ENCODE data around the gene DUSP9.

The DUSP9 gene

GRCh38 chrX:153637121-153638040 is 9.6 kb upstream of the DUSP9 start:
- no peak for DNase-seq

DNA sequence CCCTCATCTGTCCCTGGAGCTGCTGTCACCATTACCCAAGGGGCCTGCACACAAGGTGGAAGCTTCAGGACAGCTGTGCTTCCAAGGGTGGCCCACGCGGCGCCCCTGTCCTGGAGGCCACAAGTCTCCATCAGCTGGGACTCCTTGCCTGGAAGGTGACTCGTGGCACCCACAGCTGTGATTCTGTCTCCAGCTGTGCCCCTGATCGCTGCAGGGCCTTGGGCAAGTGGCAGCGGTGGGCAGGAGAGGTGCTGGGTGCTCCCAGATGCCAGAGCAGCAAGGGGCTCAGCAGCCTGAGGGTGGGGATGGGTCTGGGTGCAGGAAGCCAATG is 9.0 kb upstream of the DUSP9 start:
- DNase-seq, result no peak

- DNase-seq, result no peak
Measured at GRCh38 chrX:153638436-153639176, 8.4 kb upstream of the DUSP9 start.

GRCh38 chrX:153639177-153640044 is 7.6 kb upstream of the DUSP9 start:
- no peak for DNase-seq

DNA sequence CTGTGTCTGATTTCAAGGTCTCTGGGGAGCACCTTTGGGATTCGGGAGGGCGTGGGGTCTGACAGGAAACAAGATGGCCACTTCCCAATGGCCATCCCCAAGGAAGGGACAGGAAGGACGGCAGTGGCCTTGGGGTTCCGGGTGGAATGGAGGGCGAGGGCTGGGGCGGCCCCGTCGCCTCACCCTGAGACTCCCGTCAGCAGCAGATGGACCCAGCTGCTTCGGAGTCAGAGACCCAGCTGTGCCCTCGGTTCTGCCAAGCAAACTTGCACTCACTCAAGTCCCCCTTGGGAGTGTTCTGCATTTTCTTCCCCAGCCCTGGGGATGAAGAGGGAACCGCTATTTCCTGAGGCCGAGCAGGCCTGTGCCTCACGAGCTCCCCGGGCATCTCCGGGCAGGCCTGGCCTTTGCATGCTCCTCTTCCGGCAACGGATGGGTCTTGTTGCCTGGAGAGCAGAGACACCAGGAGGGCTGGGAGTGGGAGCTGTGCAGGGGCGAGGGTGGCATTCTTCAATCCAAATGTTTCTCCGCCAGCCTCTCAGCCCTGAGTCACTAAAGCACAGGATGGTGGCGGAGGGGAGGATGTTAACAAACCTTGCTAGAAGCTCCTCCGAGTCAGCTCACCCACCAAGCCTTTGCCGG is 6.8 kb upstream of the DUSP9 start:
- DNase-seq, result no peak

DNA sequence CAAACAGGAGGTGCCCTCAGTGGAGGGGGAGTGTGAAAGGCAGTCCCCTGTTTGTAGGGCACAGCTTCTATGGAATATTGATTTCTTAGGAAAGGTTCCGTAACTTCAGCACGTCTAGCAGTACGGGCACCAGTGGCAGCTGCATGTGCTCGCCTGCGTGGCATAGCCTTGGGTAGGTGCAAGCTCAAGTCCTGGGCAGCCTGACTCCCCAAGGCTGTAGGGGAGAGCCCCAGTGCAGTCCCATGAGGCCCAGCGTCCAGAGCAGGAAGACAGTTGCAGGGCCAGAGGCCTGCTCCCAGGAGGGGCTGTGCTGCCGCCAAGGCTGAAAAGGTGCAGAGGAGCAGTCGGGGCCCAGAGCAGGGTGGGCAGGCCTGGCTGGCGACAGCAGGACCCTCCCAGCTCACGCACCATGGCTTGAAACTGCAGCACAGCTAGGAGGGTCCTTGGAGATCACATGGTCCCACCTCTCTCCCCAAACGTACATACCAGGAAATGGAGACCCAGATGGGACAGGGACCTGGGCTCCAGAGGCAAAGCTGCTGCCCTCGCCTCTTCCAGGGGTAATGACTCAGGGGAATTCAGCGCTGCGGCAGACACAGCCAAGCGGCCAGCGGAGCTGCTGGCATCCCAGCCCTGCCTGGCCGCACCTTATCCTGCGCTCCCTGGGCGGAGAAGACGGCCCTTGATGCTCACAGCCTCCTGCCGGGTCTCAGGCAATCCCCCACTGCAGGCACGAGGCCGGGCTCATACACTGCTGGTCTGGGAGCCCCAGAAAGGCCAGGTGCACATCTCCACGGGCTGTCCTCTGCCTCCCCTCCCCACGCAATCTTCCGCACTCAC is 6.0 kb upstream of the DUSP9 start:
- no peak for DNase-seq

DNA sequence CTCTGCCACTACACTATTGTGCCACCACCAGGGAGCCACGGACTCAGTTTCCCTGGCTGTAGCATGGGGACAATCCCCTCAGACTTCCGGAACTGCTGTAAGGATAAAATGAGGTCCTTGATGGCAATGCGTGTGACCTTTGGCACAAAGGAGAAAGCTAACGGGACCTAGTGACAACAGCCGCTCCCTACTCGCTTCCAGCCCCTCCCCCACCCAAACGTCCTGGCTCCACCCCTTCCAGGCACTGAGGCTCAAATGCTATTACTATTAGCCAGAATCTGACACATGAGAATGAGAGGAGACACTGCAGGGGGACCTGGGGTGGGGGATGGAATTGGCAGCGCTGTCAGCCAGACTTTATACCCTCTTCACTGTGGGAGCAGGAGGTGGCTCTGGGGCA is 5.4 kb upstream of the DUSP9 start:
- DNase-seq, result no peak

DNA sequence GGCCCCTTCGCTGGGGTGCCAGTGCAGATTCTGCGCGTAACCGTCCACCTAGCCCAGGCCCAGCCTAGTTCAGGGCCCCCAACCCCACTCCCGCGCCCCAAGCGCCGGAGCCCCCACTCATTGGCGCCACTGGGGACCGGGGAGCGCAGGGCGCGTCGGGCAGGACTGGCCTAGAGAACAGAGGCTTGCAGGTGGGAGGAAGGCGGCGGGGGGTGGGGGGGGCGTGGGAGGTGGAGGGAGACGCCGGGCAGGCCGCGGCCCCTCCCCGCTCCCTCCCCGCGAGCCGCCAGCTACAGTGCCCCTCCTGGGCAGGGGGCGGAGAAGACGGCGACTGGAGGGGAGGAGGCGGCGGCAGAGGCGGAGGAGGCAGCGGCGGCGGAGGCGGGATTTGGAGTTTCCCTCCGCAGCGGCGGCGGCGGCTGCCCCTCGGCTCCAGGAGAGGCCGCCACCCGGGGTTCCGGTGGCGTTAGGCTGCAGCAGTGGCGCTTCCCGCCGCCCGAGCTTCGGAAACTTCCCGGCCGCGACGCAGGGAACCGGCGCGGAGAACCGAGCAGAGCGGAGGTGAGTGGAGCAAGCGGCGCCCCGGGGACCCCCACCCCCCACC is 4.8 kb upstream of the DUSP9 start:
- no peak for DNase-seq

- no peak for DNase-seq
Measured at GRCh38 chrX:153642655-153643430, 4.2 kb upstream of the DUSP9 start.

GRCh38 chrX:153643431-153644351 is 3.3 kb upstream of the DUSP9 start:
- DNase-seq, result no peak

DNA sequence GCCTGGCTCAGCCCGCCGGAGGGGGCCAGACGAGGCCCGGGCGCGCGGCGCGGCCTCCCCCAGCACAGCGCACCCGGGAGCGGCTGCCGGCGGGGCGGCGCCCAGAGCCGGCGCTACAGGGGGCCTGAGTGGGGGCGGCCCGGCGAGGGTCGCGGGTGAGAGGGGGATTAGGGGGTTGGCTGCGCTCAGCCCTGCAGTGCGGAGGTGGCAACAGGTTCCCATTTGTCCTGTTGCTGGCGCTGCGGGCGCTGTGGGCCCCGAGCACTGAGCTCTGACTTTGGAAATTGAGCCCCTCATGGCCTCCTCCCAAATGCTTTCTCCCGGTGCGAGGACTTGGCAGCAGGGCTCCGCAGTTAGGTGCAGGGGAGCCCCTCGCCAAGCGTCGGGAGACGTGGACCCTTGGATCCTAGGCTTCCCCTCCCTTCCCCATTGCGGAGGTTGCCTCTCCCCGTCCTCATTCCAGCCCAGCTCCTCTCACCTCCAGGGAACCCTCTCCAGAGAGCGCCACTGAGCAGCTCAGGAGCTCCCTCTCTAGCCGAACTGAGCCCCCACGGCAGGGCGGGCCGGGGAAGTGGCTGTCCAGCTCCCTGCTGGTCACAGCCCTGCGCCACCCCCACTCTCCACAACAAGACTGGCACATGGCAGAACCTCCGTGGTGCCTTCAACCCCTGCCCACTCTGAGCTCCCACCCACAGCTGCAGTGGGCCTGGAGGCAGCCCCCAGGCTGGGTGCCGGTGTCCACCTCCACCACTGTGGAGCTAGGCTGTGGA is 2.5 kb upstream of the DUSP9 start:
- no peak for DNase-seq

GRCh38 chrX:153645151-153645550 is 1.9 kb upstream of the DUSP9 start:
- DNase-seq, result no peak

GRCh38 chrX:153645921-153646488 is 998 bp upstream of the DUSP9 start:
- DNase-seq, result no peak

DNA sequence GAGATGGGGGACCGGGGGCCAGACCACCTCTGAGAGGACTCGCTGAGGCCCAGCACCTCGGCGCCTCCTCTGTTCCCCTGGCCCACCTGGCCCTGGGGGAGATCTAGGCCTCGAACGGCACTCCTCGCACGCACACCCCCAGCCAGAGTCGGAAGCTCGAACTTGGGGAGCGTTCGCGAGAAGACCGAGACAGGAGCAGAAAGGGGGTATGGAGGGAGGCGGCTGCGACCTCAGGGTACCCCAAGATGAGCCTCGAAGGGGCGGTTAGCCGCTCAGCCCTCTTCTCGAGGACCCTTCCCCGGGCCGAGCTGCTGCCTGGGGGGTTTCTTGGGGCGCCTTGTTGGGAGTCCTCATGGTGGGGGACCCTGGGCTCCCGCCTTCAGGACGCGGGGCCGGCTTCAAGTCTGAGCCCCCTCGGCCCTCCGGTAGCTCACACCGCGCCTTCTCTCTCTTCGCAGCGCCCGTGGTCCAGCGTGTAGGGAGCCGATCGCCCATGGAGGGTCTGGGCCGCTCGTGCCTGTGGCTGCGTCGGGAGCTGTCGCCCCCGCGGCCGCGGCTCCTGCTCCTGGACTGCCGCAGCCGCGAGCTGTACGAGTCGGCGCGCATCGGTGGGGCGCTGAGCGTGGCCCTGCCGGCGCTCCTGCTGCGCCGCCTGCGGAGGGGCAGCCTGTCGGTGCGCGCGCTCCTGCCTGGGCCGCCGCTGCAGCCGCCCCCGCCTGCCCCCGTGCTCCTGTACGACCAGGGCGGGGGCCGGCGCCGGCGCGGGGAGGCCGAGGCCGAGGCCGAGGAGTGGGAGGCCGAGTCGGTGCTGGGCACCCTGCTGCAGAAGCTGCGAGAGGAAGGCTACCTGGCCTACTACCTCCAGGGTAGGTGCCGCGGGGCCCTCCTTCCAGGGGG is 706 bp downstream of the DUSP9 start:
- DNase-seq, result no peak

DNA sequence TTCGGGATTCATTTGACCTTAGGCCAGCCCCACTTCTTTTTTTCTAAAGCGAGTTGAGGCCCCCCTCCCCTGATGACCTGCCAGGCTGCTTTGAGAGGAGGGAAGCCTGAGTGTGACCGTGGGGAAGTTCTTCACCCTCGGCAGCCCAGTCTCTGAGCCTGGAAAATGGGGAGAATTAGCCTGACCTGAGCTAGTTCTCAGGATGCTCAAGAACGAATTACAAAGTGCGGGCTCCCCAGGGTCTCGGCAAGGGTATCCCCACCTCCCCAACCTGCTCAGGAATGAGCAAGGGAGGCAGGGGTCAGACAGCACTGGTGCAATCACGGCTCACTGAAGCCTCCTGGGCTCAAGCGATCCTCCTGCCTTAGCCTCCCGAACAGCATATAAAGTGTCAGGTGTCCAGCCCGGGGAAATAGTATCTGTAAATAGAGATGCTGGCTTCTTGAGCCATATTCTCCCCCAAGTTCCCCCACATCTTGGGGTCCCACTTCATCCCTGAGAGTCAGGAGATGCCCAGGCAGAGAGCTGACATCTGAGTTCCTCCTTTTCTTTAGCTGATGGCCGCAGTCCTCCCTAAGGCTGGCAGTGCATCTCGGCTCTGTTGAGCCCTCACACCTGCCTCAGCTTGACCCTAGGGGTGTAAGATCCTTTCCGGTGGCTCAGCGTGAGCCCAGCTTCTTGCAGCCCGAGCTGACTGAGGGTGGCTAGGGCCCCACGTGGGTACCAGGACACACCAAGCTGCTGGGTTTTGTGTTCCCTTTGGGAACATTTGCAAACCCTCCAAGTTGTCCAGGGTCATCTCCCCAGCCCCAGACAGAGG is 1.6 kb downstream of the DUSP9 start:
- no peak for DNase-seq

GRCh38 chrX:153649178-153649914 is 2.3 kb downstream of the DUSP9 start:
- no peak for DNase-seq
